NCI-H226 (cell line): ENCODE data around the gene EIF4EBP2.

Experiments
- DNase-seq: peaks from one replicate; pipeline ENCODE4 v3.0.0-alpha.2; 2015

EIF4EBP2 gene, protein sequence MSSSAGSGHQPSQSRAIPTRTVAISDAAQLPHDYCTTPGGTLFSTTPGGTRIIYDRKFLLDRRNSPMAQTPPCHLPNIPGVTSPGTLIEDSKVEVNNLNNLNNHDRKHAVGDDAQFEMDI

DNA sequence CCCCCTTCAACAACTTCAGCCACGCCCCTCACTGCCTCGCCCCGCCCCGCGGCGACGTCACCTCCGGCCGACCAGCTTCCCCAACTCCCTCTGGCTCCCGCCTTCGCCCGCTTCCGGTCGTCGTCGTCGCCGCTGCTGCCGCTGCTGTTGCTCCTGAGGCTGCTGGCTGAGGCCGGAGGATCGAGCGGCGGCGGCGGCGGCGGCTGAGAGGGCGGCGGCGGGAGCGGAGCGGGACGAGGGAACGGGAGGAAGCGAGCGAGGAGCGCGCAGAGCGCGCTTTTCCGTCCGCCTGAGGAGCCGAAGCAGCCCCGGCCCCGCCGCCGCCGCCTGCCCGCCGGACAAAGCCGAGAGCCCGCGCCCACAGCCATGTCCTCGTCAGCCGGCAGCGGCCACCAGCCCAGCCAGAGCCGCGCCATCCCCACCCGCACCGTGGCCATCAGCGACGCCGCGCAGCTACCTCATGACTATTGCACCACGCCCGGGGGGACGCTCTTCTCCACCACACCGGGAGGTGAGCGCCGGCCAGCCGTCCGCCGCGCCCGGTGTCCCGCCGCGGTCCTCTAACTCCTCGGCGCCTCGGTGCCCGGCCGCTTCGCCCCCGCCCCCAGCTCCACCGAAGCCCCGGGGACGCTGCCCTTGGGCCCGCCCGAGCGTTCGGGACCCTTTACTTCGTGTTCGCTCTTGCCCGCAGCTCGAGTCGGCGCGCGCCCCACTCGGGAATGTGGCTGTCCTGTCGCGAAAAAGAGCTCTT lies at the start of gene EIF4EBP2:
Gene EIF4EBP2, plus strand, starts transcription at position 110 of the 751 bp plus-strand sequence. Its CDS starts 257 bp downstream, at position 367.
- DNase-seq = peak; percentile 84

- no peak for DNase-seq
Observed at GRCh38 chr10:70354556-70354955, 49.4 kb upstream of the EIF4EBP2 start.

DNA sequence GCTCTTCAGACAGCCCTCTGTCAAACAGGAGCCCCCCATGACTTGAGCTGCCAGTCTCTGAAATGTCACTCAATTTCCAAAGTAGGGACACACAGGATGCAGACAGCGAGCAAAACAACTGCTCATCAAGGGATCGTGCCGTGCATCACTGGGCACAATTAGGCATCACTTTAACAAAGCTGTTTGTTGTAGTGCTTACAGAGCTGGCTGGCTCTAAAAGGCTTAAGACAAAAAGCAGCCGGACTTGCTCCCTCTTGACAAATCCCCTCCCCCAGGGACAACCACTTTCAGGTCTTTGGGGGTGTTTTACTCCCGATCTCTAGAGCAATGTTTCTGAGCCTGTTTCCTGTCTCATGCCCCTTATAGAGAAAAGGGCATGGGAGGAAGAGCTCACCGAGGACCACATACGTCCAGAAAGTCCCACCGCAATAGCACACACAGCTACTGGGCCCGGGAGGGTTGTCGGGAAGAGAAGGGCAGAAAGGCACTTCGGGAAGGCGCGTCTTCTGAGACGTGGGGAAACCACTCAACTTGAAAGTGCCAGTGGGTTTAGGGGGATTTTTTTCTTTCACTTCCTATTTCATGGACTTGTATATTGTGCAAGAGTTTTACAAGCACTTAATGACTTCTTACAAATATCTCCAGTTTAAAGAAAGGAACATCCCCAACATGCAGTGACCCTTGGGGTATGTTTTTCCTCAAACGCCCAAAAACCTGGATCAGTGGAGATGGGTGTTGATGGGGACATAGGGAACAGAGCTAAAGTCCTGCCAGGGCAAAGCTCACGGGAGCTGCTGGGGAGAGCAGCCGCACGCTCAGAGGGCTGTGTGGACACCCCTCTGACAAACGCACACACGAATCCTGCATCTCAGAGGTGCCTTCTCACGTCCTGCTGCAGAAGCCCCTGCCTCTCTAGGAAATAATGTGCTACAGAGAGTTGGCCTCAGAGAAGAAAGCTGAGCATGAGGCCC lies 48.6 kb upstream of the EIF4EBP2 start:
- no peak for DNase-seq

- DNase-seq = no peak
Observed at GRCh38 chr10:70357565-70357964, 46.4 kb upstream of the EIF4EBP2 start.

- DNase-seq = no peak
Observed at GRCh38 chr10:70358446-70358845, 45.5 kb upstream of the EIF4EBP2 start.

DNA sequence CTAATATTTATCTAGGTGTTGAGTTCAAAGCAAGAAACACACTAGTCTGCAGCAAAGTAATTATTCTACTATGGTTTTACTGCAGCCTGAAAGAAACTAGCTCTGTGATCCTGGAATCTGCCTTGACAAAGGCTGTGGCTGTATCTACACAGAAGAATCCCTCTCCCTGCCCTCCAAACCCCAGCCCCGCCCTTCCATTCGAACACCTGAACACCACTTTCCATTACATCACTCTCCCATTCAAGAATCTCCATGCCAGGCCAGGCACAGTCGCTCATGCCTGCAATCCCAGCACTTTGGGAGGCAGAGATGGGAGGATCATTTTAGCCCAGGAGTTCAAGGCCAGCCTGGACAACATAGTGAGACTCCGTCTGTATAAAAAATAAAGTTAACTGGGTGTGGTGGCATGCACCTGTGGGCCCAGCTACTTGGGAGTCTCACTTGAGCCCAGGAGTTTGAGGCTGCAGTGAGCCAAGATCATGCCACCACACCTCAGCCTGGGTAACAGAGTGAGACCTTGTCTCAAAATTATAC lies 44.9 kb upstream of the EIF4EBP2 start:
- DNase-seq = no peak

DNA sequence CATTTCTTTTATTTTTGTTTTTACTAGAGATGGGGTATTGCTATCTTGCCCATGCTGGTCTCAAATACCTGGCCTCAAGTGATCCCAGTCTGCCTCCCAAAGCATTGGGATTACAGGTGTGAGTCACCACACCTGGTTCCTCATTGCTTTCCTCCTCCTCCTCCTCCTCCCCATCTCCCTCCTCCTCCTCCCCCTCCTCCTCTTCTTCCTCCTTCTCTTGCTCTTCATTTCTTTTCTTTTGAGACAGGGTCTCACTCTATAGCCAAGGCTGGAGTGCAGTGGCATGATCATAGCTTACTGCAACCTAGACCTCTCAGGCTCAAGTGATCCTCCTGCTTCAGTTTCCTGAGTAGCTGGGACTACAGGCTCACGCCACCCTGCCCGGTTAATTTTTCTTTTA lies 43.7 kb upstream of the EIF4EBP2 start:
- no peak for DNase-seq

DNA sequence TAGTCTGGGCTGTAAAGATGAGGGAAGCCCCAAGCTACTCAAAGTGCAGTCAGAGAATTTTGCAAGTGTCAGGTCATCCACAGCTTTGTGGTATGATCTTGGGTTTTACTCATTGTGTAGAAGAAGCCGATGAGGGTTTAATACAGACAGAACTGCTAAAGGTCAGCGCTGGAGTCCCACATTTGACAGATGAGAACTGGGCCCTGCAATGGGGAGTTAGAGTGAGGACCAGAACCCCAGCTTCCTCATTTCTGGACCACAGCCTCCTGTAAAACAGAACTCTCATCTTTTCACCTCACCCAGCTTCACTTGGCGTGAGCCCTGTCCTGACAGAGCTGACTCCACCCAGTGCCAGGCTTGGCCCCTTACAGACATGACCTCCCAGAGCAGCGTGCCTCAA lies 41.6 kb upstream of the EIF4EBP2 start:
- DNase-seq = no peak

DNA sequence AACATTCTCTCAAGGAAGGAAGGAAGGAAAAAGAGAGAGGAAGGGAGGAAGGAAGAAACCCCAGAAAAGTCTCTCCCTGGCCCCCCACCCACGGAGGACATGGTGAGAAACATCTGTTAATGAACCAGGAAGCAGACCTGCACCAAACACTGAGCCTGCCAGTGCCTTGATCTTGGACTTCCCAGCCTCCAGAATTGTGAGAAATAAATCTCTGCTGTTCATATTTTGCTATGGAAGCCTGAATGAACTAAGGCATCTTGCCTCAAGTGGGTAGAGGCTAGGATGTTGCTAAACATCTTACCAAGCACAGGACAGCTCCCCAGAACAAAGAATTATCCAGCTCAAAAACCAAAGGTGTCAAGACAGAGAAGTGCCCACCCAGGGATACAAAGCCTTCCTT lies 40.7 kb upstream of the EIF4EBP2 start:
- DNase-seq = no peak

- DNase-seq = peak; percentile 96
Observed at GRCh38 chr10:70363971-70364771, 39.8 kb upstream of the EIF4EBP2 start.

DNA sequence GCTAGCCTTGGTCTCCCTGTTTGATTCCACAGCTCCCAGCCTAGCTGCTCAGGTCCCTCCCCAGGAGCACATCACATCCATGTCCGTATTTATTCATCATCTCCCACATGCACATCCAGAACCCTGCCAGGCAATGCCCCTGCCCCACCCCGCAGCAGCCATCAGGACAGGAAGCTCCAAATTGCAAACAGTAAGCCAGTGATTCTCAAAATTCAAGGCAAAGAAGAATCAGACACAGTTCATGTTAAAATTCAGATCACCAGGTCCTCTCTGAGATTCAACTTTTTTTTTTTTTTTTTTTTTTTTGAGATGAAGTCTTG lies 39.2 kb upstream of the EIF4EBP2 start:
- DNase-seq = no peak

DNA sequence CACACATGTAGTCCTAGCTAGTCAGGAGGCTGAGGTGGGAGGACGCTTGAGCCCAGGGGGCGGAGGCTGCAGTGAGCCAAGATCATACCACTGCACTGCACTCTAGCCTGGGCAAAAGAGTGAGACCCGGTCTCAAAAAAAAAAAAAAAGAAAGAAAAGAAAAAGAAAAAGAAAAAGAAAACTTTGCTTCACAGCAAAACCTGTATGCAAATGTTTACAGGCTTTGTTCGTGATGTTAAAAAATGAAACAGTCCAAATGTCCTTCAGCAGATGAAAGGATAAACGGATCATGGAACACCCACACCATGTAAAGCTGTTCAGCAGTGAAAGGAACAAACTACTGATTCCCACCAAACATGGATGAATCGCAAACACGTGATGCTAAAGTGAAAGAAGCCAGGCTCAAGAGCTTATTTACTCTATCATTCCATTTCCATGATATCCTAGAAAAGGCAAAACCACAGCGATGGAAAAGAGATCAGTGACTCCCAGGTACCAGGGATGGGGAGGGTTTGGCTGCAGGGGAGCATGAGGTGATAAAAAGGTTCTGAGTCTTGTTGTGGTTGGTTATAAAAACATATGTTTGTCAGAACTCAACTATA lies 36.6 kb upstream of the EIF4EBP2 start:
- DNase-seq = peak; percentile 39

DNA sequence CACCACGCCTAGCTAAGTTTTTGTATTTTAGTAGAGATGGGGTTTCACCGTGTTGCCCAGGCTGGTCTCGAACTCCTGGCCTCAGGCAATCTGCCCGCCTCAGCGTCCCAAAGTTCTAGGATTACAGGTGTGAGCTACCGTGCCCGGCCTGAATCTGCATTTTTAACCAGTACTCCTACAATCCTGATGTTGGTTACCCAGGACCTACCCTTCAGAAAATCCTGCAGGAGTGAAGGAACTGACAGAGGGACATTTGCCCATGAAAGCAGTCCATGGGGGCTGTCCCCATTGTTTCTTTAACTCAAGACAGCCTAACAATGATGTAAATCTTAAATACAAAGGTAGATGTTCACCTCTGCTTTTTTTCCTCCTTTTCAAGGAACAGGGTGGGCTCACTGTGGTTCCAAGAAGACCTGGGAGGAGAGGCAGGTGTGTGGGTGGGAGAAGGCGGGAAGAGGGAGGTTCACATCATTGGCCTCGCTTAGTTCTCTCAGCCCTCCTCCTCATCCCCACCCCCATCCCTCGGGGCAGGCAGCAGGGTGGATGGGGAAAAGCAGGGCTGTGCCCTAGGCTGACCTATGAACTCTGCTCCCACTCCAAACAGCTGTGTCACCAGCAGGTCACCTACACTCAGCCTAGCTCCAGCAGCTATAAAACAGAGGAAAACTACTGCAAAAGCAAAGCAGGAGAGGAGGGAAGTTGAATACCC lies 35.0 kb upstream of the EIF4EBP2 start:
- no peak for DNase-seq

- DNase-seq = no peak
Observed at GRCh38 chr10:70369498-70370018, 34.4 kb upstream of the EIF4EBP2 start.

GRCh38 chr10:70370766-70371165 lies 33.2 kb upstream of the EIF4EBP2 start:
- peak; percentile 28 for DNase-seq

- no peak for DNase-seq
Observed at GRCh38 chr10:70371846-70372245, 32.1 kb upstream of the EIF4EBP2 start.

GRCh38 chr10:70374775-70375614 lies 28.9 kb upstream of the EIF4EBP2 start:
- peak; percentile 40 for DNase-seq

- peak; percentile 70 for DNase-seq
Observed at GRCh38 chr10:70376436-70377378, 27.2 kb upstream of the EIF4EBP2 start.

GRCh38 chr10:70378122-70378521 lies 25.8 kb upstream of the EIF4EBP2 start:
- peak; percentile 96 for DNase-seq
